ENCODE results near the gene PLCB4. TPM values are rescaled to one million over a fixed set of nuclear protein-coding genes. Genes with fewer than 3 reads are reported as not detected.

The PLCB4 gene
- total and polyA plus RNA-seq, 3 donors from 2014 or later, result 5.9 to 19.4 (median 15.5) TPM

DNA sequence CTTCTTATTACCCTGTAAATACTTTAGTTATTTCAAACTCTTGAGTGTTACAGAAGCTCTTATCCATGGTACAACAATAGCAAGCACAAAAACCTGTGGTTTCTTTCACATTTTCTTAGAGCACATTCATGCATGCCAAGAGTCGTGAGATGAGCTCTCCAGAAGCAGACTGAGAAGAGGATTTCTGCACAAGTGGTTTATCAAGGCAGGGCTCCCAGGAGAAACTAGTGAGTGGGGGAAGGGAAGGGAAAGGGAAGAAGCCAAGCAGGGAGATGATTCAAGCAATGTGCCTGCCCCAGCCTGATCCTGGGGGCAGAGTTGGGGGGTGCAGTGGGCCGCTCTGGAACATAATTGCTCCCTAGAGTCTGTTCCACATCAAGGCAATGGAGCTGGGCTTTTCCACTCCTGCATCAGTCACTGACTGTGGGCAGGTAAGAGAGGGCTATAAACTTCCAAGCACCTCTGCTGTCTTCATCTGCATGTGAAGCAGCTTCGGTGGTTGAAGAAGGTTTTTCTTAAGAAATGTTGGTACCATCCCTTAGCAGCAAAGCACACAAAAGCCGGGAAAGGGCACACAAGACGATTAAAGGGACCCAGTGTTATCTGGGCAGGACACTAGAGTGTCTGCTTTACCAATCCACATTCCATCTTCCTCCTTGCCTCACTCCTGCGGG, 152.1 kb downstream of the PLCB4 start:
- no peak for TF ChIP-seq POLR2A (IDR thresholded peaks at IDR 0.05)
- TF ChIP-seq, protein P1, sequence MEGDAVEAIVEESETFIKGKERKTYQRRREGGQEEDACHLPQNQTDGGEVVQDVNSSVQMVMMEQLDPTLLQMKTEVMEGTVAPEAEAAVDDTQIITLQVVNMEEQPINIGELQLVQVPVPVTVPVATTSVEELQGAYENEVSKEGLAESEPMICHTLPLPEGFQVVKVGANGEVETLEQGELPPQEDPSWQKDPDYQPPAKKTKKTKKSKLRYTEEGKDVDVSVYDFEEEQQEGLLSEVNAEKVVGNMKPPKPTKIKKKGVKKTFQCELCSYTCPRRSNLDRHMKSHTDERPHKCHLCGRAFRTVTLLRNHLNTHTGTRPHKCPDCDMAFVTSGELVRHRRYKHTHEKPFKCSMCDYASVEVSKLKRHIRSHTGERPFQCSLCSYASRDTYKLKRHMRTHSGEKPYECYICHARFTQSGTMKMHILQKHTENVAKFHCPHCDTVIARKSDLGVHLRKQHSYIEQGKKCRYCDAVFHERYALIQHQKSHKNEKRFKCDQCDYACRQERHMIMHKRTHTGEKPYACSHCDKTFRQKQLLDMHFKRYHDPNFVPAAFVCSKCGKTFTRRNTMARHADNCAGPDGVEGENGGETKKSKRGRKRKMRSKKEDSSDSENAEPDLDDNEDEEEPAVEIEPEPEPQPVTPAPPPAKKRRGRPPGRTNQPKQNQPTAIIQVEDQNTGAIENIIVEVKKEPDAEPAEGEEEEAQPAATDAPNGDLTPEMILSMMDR (IDR thresholded peaks at IDR 0.05), result no peak
- 75% methylated on average over 6 of the region's 6 CpGs for WGBS, 2 donors
- intact Hi-C loops (cut with DNase I; ENCODE audit: low total_unique reads), result no loop called here
- Histone ChIP-seq H3K4me3 (no peak overlapping the region), H3K36me3 (ENCODE audit: low read depth, missing control alignments) (no peaks in the 10 kb centered on the region), H3K4me1 (peaks cover 8% of the 10 kb centered on the region), H3K27me3 (no peaks in the 10 kb centered on the region), H3K9me3 (no peaks in the 10 kb centered on the region), H3K27ac (no peak overlapping the region)
- no peak for DNase-seq

DNA sequence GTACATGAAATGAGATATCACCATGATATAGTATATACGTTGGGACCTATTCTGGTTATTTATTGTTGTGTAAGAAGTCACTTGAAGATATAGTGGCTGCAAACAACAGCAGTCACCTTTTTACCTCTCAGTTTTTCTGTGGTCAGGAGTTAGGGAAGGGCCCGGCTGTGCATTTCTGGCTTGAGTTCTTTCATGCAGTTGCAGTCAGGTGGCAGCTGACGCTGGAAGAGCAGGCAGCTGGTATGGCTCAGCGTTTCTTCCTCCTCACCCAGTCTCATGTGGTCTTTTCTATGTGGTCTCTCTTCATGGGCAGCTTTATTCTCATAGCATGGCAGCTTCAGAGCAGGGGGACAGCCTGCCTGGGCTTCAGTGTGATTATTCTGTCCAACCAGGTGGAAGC, 154.4 kb downstream of the PLCB4 start:
- WGBS, 2 donors, result 92 to 96% methylated on average over 4 of the region's 4 CpGs
- DNase-seq, result no peak
- intact Hi-C loops (cut with DNase I; ENCODE audit: low total_unique reads), result no loop called here
- Histone ChIP-seq H3K27ac (no peak overlapping the region), H3K9me3 (no peaks in the 10 kb centered on the region), H3K4me1 (peaks cover 4% of the 10 kb centered on the region), H3K4me3 (no peak overlapping the region), H3K36me3 (ENCODE audit: low read depth, missing control alignments) (no peaks in the 10 kb centered on the region), H3K27me3 (no peaks in the 10 kb centered on the region)
- TF ChIP-seq, protein P1 (IDR thresholded peaks at IDR 0.05), result no peak
- TF ChIP-seq POLR2A (IDR thresholded peaks at IDR 0.05), result no peak

DNA sequence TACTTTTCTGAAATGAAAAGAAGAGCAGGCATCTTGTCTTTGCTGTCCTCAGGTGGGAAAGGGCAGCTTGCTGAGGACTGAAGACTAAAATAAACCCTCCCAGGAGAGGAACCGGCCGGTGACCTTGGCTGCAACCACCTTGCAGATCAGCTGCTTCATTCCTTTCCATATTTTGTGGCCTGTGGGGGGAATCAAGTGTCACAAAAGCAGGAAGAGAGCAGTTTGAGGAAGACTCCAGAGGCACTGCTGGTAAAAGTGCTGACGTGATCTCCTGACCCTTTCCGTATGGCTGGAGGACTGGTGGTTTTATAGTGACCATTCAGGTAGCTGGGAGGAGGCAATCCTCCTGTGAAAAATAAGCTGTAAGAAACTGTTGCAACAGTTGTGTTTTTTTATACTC, 157.0 kb downstream of the PLCB4 start:
- intact Hi-C loops (cut with DNase I; ENCODE audit: low total_unique reads), result no loop called here
- DNase-seq, result no peak
- 36 to 55% methylated on average over 4 of the region's 4 CpGs for WGBS, 2 donors
- Histone ChIP-seq H3K36me3 (ENCODE audit: low read depth, missing control alignments) (no peaks in the 10 kb centered on the region), H3K4me1 (peaks cover 7% of the 10 kb centered on the region), H3K9me3 (no peaks in the 10 kb centered on the region), H3K4me3 (no peak overlapping the region), H3K27ac (no peak overlapping the region), H3K27me3 (no peaks in the 10 kb centered on the region)
- no peak for TF ChIP-seq POLR2A (IDR thresholded peaks at IDR 0.05)
- TF ChIP-seq, protein P1 (IDR thresholded peaks at IDR 0.05), result no peak

DNA sequence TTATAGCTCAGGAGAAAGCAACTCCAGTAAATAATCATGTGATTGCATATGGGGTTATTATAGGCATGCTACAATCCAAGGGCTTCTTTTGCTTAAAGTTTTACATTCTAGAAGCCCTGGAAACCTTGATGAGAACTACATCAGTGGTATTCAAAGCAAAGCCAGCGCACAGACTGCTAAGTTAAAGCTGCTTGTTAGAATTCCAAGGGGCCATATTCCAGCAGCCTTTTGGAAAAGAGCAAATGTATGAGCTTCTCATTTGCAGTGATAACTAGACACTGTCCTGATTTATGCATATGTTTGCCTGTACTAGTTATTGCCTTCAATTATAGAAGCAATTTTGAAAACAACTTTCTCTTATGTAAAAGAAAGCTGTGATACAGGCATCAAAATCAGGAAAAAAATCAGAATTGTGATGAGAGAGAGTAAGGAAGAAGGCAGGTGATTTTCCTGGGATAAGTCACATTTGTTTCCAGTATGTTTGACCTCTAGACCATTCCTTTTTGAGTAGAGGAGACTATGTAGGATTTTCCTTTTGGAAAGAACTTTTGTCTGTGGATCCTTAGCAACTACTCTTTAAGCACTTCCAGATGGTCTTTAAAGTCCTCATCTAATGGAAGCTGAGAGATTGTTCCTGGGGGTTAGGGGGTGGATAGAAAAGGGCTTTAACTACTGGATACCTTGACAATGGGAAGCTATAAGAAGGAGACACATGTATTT, 159.2 kb downstream of the PLCB4 start:
- TF ChIP-seq, protein P1 (IDR thresholded peaks at IDR 0.05), result no peak
- no peak for TF ChIP-seq POLR2A (IDR thresholded peaks at IDR 0.05)
- Histone ChIP-seq H3K4me3 (no peak overlapping the region), H3K27me3 (no peaks in the 10 kb centered on the region), H3K36me3 (ENCODE audit: low read depth, missing control alignments) (no peaks in the 10 kb centered on the region), H3K4me1 (peaks cover 7% of the 10 kb centered on the region), H3K9me3 (no peaks in the 10 kb centered on the region), H3K27ac (no peak overlapping the region)
- DNase-seq, result no peak
- 100% methylated on average over 1 of the region's 1 CpG for WGBS, 2 donors
- intact Hi-C loops (cut with DNase I; ENCODE audit: low total_unique reads), result no loop called here

All from testis (tissue), 3 donors.